ENCODE results near the gene R3HCC1L.

The R3HCC1L gene

DNA sequence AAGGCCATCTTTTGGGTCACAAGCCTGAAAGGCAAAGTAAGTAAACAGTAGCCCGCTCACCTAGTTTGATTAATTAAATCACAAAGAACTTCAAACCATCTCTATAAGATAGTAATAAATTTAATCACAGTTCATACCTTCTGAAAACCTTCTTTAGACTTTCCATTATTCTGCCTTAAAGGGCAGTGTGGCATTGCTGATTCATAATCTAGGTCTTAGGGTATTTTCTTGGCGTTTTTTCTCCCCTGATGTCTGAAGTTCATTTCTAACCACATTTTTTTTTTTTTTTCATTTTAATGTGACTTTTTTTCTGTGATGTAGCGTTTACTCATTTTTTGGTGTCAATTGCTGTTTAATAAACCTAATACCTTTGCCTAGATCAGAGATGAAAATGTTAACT is 106.1 kb downstream of the R3HCC1L start:
- DNase-seq = no peak

DNA sequence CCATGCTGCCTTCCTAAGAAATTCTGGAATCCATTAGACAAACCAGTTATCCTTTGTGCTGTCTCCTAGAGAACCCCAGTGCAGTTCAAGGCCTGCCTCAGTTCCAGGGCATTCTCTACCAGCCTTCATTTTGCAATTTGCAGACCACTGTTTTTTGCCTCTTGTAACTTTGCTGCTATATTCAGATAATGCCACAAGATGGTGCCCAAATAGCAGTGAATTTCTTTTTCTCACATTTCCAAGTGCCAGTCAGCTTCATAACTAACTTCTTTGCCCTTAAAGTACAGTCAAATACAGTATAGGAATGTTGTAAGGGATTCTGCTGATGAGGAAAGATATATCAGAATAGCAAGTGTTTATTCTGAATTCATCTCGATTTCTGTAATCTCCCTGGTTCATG is 108.4 kb downstream of the R3HCC1L start:
- DNase-seq = no peak

DNA sequence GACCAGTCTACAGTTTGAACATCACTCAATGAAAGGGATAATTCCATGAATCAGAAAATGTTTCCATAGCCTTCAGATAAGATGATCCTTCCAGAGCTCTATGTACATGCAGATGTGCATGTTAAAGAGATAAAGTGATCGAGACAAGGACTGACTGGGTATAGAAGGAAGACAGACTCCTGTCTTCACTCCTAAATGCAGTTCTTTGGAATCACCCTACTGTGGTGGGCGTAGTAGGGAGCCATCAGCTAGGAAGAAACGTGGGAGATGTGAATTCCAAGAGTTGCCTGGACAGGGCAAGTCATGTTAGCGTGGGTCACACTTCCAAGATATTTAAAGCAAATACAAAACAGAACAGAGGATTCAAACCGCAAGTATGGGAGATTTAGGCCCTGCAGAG is 109.7 kb downstream of the R3HCC1L start:
- DNase-seq = no peak

DNA sequence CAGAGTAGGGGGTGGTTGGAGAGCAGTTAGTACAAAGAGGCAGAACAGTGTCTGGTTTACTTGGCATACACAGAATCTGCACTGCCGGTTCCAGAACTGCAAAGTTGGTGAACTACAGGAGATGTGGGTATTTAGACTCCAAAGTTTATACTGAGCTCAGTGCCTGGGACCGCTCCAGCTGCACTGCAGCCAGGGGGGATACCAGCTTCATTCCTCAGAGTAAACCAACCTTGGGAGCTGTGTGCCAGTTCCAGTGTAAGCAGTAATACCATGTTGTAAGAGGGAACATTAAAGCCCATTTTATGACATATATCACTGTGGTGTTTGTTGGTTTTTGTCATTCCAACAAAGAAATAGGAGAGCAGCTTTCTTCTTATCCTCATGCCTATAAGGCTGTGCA is 110.1 kb downstream of the R3HCC1L start:
- no peak for DNase-seq

DNA sequence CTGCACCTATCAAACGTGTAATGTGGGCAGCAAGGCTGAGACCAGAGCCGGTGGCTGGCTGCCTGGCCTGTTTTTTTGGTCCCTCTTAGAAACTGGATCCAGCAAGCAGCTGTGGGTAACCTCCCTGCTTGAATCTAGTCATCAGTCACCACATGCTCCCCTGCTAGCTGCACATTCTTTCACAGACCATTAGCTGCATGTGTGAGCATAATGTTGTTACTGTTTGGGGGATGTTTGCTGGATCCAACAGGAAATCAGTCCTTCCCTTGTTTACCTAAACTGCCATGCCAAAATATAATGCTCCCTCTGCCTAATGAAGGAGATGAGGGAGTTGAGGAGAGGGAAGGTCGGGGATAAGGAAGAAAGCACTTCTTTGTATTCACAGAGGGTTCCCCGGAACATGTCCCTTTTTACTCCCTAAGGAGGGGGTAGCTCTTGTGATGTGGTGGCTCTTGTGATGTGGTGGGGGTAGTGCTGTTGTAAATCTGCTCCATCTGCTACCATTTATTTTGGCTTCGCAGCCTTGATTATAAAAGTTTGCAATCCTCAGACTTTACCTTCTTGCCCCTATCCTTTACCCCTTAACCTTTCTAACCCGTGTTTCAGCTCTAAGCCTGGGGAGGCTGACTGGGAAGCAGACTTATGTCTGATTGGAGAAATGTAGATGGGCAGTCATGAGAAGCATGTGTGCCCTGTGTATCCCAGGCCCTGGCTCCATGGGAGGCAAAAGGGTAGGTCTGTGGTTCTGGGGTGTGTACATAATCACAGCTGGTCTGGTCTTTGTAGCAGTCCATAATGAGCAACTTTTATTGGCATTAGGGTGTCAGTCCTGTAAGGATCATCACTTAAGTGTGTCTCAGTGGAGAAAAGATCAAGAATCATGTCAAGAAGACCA is 112.7 kb downstream of the R3HCC1L start:
- DNase-seq = no peak

DNA sequence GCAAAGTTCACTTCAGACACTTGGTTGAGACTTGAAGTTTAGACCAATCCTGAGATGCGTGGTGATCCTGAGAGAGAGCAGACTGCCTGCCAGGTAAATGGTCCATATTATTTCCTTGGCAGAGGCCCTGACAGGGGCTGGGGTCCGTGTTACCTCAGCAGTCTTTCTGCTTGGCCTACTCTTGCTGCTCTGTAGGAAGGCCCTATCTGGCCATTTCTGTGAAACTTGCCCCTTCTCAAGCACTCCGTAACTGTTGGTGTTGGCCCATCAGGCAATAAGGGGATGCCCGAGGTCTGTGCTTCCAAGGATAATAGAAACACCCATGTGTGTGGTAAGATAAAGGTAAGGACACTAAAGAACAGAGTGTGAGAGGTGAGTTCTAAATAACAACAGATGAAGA is 113.6 kb downstream of the R3HCC1L start:
- DNase-seq = no peak

DNA sequence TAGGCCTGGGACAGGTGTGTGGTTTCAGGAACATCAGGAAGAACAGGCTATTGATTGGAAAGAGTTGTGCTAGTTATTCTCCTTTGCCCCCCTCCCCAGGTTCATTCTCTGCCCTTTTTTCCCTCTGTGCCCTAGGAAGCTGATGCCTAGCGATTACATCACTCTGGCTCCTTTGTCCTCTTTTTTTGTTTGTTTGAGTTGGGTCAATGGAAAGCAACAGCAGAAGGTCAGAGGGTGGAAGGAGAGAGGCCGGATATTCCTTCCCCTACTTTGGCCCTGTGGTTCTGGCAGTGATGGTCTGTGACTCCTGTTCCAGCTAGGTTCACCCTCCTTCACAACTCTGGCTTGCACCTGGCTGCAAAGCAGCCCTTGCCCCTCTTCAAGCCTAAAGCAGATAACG is 114.7 kb downstream of the R3HCC1L start:
- DNase-seq = no peak

DNA sequence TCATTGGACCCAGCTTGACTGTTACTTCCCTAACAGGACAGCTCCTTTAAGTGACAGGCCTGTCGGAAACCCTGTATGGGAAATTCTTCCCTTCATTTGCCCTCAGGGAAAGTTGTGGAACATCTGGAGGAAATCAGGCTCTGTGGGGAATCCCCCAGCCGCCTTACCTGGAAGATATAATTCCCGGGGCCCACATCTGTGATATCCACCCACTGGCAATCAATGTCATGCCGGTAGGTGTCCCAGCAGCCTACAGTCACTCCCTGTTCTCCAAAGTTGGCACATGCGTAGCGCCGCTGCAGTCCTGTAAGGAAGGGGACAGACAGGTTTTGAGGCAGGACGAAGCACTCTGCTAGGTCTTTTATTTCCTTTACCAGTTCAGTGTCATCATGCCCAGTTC is 116.9 kb downstream of the R3HCC1L start:
- no peak for DNase-seq

DNA sequence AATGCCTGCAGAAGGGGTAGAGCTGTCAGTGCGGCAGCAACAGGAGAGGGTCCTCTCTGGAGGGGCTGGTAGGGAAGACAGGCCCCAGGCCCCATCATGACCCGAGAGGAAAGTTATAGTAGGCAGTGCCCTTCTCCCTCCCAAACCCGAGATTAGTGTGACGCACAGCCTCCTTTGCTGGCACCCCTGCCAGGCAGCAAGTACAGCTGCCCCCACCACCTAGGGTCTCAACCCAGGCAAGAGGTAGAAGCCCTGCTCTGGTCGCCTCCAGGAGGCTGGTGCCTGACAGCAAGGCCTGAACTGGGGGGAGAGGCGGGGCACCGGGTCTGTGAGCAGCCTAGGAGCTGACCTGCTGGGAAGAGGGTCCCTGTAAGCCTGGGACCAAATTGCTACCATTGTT is 118.0 kb downstream of the R3HCC1L start:
- DNase-seq = no peak

DNA sequence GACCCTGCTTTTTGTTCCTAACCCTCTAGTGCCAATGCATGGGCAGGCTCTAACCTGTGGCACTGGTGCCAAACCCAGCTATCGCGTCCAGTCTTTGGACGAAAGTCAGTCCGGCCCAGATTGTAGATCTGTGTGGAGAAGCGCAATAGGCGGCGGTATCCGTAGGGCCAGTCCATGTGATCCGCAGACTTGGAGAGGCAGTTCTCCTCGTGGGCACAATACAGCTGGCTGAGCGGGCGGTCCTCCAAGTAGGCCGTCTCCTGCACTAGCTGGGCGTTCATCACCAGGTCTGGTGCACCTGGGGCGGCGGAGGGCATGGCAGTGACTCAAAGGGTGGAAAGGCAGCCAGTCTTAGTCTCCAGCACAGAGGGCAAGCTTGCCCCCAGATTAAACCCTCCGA is 119.0 kb downstream of the R3HCC1L start:
- DNase-seq = no peak

DNA sequence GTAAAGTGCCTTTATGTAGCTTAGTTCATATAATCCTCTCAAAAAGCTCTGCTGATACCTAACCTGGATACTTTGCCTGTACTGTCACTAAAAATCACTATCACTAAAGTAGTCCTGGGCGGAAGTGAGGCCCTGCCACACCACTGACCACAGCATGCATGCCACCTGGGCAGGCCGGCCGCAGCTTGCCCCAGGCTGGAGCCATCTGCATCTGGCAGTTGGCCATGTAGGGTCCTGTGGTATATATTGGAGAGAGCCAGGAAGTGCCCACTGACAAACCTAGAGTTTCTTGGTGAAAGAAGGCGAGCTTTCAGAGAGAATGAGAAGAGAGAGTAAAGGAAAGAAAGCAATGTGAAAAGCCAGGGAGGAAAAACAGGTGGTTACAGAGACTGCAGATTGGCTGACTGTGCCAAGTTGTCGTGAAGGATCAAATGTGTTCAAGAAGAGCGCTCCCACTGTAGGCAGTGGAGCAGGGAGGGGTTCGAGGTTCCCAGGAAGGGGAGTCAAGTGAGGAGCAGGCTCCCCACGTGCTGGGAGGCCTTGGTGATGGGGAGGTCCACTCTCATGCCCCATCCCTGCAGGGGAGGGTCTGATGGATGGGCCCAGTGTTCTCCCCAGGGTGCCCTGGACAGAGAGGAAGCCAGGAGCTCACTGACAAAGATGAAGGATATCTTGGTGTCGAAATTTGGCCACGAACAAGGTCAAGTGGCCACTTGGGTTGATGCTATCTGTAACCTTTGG is 119.9 kb downstream of the R3HCC1L start:
- no peak for DNase-seq

DNA sequence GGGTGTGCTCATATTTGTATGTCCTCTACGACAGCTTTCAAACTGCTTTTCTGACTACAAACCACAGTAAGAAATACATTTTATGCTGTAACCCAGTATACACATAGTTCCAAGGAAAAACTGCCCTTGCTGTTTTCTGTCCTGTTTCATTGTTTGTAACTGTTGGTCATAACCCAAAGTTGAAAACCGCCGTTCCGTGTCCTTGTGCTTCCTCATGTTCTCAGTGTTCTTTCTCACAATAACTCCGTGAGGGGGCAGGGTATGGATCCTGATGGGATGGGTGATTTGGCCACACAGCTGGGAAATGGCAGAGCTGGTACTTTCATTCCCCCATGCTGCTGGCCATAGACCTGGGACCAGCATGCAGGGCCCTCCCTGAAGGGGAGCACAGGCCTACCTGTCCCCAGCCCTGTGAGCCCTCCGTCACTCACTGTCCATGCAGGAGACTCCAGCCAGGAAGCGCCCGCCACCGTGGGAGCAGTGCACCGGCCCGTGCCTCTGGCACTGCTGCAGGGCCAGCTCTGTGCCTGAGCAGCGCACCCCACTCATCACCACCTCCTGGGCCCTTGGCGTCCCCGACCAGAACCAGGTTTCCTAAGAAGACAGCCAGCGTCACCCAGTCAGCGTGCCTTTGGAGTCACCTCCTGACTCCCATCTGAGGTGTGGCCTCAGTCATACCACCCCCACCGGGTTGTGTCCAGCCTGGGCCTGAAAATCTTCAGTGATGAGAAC is 120.9 kb downstream of the R3HCC1L start:
- no peak for DNase-seq

DNA sequence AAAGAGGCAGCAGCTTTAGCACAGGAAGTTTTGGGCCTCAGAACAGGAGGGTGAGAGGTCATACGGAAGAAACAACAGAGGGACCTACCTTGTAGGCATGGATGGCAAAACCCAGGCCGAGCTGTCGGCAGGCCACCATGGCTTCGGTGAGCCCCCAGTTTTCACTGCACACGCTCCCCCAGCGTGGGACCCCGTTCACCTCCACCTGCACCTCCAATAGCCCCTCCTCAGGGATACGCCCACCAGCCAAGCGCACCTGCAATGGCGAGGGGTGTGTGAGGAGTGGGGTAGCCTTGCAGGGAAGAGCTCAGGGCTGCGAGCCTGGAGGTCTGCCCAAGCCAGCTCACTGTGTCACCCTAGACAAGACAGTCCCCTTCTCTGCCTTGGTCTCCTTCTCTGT is 122.2 kb downstream of the R3HCC1L start:
- no peak for DNase-seq

DNA sequence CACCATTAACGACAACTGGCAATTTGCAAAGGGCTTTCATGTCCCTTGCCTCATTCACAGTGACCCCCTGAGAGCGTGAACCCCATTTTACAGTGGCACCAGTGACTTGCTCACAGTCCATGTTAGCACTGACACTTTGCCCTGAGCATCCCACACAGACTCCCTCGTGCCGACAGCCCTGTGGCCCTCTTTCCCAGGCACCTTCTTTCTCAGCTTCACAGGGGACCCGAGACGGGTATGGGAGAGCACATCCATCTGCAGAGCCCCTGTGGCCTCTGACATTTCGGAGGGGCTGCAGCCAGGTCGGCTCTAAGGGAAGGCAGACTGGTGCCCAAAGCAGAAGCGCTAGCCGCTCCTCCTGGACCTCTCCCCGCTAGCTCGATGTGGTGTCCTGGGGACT is 122.7 kb downstream of the R3HCC1L start:
- DNase-seq = no peak

DNA sequence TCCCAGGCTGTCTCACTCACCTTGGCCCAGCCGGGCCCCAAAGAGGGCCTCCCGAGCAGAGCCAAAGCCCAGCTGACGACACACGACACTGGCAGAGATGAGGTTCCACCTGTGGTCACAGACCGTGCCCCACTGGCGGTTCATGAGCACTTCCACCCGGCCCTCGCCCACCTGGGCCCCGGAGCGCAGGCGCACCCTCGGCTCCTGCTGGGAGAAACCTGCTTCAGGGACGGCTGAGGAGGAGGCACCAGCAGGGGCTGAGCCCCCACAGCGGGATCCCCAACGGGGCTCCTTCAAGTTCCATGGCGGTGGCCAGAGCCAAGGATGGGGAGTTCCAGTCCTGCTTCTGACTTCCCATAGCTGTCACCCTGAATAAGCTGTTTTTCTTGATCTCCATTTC is 123.5 kb downstream of the R3HCC1L start:
- DNase-seq = no peak

DNA sequence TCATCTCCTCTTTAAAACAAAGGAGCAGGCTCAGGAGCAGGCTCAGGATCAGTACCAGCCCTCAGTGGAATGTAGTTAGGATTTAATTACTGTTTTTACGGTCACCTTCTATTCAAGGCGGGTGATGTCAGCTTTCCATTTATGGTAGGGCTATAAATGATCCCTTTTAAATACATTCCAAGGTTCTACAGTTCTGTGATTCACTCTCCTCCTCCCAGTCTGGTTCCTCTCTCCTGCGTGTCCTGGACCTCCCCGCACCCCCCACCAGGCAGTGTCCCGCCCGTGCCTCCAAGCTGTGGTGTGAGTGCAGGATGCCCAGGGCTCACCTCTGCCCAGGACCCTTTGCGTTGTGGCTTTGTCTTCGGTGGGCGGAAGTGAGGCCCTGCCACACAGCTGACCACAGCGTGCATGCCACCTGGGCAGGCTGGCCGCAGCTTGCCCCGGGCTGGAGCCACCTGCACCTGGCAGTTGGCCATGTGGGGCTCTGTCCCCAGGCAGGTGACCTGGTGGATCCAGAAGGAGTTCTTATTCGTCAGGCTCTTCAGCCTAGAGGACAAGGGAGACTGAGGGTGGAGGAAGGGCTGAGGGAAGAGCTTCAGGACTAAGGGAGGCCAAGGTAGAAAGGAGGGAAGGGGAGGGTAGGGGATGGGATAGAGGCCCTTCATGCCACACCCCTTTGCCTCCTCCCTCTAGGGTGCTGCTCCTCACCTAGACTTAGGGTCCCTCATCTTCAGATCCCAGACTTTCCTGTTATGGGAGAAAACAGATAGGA is 124.4 kb downstream of the R3HCC1L start:
- no peak for DNase-seq

DNA sequence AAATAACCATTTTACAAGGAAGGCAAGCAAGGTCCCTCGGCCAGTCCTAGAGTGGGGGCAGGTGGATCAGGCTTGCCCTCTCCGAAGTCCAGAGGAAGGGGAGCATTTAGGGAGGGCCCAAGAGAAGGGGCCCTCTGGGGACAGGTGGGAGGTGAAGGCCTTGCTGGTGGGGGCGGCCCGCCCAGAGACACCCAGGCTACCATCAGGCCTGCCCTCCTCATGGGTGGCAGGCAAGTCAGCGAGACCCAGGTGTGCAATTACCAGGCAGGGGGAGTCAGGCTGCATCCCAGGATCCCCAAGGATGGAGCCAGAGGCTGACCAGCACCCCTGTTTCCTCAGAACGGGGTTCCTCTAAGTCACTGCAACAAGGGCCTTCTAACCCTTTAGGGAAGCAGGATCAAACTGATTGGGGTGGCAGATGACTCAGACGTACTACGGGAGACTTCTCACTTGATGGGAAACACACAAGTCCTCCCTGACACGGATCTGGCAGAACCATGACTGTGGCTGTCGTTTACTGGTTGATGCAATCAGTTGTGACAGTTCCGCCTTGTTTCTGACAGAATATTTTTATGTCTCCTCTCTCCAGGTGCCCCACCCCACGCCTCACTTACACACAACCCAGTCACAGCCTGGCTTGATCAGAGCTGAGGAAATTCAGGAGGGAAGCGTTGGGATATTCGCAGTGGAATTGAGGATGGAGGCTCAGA is 125.3 kb downstream of the R3HCC1L start:
- no peak for DNase-seq

DNA sequence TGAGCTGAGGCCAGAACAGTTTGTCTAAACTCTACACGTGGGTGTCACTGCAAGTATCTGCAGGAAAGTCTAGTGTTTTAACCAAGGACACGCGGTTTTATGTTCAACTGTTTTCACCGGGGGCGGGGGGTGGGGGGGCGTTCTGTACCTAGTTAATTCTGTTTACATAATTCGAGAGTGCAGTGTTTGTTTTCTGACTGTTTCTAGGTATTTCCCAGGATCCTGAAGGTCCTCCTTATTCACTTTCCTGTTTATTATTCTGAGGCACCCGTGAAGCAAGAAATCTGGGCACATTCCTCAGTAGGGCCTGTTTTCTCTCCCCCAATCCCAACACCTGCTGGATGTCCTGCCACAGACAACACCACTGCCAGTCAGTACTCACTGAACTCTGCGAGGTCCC is 125.9 kb downstream of the R3HCC1L start:
- no peak for DNase-seq

DNA sequence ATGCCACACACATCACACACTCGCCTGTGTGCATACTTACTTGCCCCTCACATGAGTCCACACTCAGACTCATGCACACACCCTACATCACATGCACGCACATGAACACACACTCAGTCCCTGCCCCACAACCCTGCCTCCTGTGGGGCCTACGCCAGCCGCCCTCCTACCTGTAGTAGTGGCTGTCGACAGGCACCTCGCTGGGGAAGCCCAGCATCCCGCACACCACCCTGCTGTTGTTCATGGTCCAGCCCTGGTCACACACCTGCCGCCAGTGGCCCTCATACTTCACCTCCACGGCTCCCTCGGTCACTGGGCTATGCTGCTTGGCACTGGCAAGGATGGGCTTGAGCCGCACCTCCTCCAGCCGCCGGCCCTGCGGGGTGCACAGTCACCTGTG is 126.3 kb downstream of the R3HCC1L start:
- no peak for DNase-seq

DNA sequence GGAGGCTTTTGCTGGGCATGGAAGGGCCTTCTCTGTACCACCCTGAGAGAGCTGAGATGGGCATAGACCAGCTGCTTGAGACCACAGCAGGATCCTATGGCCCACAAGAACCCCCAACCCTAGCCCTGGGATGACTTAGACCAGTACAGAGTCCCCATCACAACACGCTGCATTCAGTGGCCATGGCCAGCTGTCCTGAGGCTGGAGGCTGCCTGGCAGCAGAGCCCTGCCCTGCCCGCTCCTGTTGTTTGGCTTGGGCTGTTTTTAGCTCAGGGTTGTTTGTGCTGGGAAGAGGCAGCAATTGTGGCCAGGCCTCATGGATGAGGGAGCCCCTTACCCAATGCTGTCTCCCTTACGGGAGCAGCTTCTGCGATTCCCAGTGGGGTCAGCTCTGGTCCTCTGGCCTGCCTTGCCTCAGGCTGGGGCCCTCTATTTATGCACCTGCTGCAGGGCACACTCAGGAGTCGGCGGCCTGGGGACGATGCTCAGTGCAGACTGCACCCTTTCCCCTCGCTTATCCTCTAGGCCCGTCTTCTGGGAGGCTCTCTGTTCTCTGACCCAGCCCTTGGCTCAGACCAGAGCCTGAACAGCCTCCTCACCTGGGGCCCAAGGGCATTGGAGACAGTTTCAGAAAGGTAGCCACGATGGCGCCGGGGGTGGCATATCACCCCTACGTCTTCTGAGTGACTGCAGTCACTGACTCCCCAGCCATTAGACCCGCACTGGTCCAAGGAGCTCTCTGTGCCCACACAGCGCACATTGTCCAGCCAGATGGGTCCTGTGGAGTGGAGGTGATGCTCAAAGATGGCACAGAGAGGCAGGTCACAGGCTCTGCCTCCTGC is 127.2 kb downstream of the R3HCC1L start:
- DNase-seq = no peak

DNA sequence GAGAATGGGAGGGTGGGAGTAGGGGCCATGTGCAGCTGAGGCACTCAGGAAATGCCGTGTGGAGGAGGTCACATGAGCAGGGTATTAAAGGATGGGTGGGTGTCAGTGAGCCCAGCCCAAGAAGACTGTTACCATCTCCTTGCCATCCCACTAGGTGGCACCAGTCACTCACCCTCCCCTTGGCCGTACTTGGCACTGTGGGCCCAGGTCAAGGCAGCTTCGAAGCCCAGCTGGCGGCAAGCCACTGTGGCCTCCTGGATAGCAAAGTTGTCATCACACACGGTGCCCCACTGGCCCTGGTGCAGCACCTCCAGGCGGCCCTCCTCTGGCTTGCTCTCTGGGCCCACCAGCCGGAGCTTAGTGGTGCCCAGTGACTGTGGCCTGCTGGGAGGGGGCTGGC is 128.1 kb downstream of the R3HCC1L start:
- DNase-seq = no peak

Data from KG1 (cell line).